ENCODE measurements around the gene ZSCAN20.

DNA sequence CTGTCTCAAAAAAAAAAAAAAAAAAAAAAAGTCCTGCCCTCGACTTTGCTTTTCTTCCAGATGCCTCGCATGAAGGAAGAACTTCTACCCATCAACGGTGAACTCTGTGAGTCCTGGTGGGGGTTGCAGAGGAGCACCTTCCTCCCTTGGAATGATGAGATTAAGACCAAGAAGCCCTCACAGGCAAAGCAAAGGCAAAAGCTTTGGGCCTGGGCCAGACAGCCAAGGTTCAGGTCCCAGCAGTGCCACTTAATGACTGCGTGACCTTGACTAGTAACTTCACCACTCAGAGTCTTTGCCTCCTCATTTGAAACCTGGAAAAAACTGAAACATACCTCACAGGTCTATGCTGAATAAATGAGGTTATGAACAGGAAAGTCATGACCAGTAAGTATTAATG, 55.5 kb downstream of the ZSCAN20 start:
- TF ChIP-seq, protein P1, sequence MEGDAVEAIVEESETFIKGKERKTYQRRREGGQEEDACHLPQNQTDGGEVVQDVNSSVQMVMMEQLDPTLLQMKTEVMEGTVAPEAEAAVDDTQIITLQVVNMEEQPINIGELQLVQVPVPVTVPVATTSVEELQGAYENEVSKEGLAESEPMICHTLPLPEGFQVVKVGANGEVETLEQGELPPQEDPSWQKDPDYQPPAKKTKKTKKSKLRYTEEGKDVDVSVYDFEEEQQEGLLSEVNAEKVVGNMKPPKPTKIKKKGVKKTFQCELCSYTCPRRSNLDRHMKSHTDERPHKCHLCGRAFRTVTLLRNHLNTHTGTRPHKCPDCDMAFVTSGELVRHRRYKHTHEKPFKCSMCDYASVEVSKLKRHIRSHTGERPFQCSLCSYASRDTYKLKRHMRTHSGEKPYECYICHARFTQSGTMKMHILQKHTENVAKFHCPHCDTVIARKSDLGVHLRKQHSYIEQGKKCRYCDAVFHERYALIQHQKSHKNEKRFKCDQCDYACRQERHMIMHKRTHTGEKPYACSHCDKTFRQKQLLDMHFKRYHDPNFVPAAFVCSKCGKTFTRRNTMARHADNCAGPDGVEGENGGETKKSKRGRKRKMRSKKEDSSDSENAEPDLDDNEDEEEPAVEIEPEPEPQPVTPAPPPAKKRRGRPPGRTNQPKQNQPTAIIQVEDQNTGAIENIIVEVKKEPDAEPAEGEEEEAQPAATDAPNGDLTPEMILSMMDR (IDR thresholded peaks at IDR 0.05; ENCODE audit: low read depth, low read length, missing input control): no peak
- TF ChIP-seq YY1 (IDR thresholded peaks at IDR 0.05): no peak
- TF ChIP-seq, protein P2, sequence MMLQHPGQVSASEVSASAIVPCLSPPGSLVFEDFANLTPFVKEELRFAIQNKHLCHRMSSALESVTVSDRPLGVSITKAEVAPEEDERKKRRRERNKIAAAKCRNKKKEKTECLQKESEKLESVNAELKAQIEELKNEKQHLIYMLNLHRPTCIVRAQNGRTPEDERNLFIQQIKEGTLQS (IDR thresholded peaks at IDR 0.05): no peak

Measured in liver (tissue), 3 donors.